HUES48 (cell line): ENCODE results near the gene OR2A12.

Experiments
- H3K27ac ChIP-seq: one replicate; pipeline ENCODE4 v1.7.0; 2013; ENCODE audit warnings: low read depth, low read length, inconsistent platforms
- H3K27me3 ChIP-seq: 2 replicates; pipeline ENCODE4 v1.6.1; 2013; ENCODE audit warnings: mild to moderate bottlenecking, low read length; ENCODE audit not compliant: control insufficient read depth, insufficient read depth
- H3K36me3 ChIP-seq: 2 replicates; pipeline ENCODE4 v1.6.1; 2013; ENCODE audit warnings: low read length; ENCODE audit not compliant: control insufficient read depth, insufficient read depth
- H3K4me1 ChIP-seq: 2 replicates; pipeline ENCODE4 v1.6.1; 2013; ENCODE audit warnings: mild to moderate bottlenecking, low read length; ENCODE audit not compliant: control insufficient read depth, insufficient read depth
- H3K4me3 ChIP-seq: 2 replicates; pipeline ENCODE4 v1.5.1; 2013; ENCODE audit warnings: mild to moderate bottlenecking, low read depth, low read length
- H3K9ac ChIP-seq: 2 replicates; pipeline ENCODE4 v1.6.1; 2013; ENCODE audit warnings: mild to moderate bottlenecking, low read depth, low read length, moderate library complexity
- H3K9me3 ChIP-seq: 2 replicates; pipeline ENCODE4 v1.6.1; 2013; ENCODE audit warnings: low read length; ENCODE audit not compliant: control insufficient read depth, insufficient read depth

The OR2A12 gene

DNA sequence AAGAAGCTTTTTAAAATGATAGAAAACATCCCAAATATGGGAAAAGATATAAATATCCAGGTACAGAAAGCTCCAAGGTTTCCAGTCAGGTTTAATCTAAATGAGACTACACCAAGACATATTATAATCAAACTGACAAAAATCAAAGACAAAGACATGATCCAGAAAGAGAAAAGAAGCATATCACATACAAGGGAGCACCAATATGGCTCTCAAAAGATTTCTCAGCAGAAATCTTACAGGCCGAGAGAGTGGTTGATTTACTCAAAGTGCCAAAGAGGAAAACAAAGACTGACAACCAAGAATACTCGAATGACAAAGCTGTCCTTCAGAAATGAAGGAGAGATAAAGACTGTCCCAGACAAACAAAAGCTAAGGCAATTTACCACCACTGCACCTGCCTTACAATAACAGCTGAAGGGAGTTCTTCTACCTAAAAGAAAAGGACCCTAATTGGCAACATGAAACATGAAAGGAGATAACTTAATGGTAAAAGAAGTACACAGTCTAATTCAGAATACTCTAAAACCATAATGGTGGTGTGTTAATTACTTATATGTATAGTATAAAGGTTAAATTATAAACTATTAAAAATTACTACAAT is 62.2 kb downstream of the OR2A12 start:
- no peaks in the 10 kb centered on the region for H3K4me1 ChIP-seq
- H3K4me3 ChIP-seq = no peak overlapping the region
- H3K9me3 ChIP-seq = peaks cover 20% of the 10 kb centered on the region
- no peak overlapping the region for H3K9ac ChIP-seq
- no peaks in the 10 kb centered on the region for H3K27me3 ChIP-seq
- H3K27ac ChIP-seq = no peak overlapping the region
- H3K36me3 ChIP-seq = no peaks in the 10 kb centered on the region
